K562 (cell line): ENCODE measurements around the gene DIAPH3.

ENCODE experiments used
- CTCF ChIP-seq, 3 experiments: IDR thresholded peaks in 2 of 3; conservative IDR thresholded peaks in 1 of 3; 2 replicates each; pipeline ENCODE4 v1.5.1; 2011 to 2012; ENCODE audit warnings: low read length in 3 of 3, mild to moderate bottlenecking in 3 of 3, control low read depth in 2 of 3, improper control_type of control experiment in 1 of 3, inconsistent platforms in 1 of 3, low read depth in 1 of 3, mixed read lengths in 1 of 3, moderate library complexity in 1 of 3; ENCODE audit not compliant: insufficient read depth in 2 of 3
- FOXP4 ChIP-seq: sonication (generic); formaldehyde crosslinking; IDR thresholded peaks from 2 replicates; pipeline ENCODE4 v1.8.0; 2022; ENCODE audit warnings: mild to moderate bottlenecking, missing genetic modification reagents, borderline replicate concordance
- MEIS2 ChIP-seq: fragments of 450-650 bp; IDR thresholded peaks from 2 replicates; pipeline ENCODE4 v1.6.1; 2014; ENCODE audit warnings: mild to moderate bottlenecking; ENCODE audit not compliant: partially characterized antibody
- NFIC ChIP-seq: fragments of 450-650 bp; IDR thresholded peaks from 2 replicates; pipeline ENCODE4 v1.6.1; 2017; ENCODE audit warnings: mild to moderate bottlenecking, inconsistent platforms
- NR1H2 ChIP-seq: sonication (generic); formaldehyde crosslinking; IDR thresholded peaks from 2 replicates; pipeline ENCODE4 v1.4.0; 2020; ENCODE audit warnings: mild to moderate bottlenecking, missing genetic modification reagents
- PHF20 ChIP-seq: fragments of 450-650 bp; IDR thresholded peaks from 2 replicates; pipeline ENCODE4 v1.6.1; 2018; ENCODE audit not compliant: partially characterized antibody
- POLR2G ChIP-seq: fragments of 200-400 bp; formaldehyde crosslinking; IDR thresholded peaks from 2 replicates; pipeline ENCODE4 v1.6.1; 2017; ENCODE audit warnings: low read depth, mild to moderate bottlenecking, antibody characterized with exemption, low read length, moderate library complexity
- PREB ChIP-seq: sonication (generic); formaldehyde crosslinking; IDR thresholded peaks from 2 replicates; pipeline ENCODE4 v1.8.1; 2023; ENCODE audit warnings: mild to moderate bottlenecking, missing genetic modification reagents

GRCh38 chr13:59771272-59771671, 392.5 kb downstream of the DIAPH3 start:
- TF ChIP-seq MEIS2 (no peak), NFIC (no peak), POLR2G (no peak), NR1H2 (CRISPR knock-in tag) (no peak), CTCF (IDR thresholded peaks at IDR 0.05 in 2 of 3, conservative IDR thresholded peaks at IDR 0.05 in 1 of 3; ENCODE audit: insufficient read depth in 2 of 3, low read depth in 1 of 3, low read length in 3 of 3) (peak; percentile 7 to 48 (median 24); a peak in 2 of 6 replicates), FOXP4 (CRISPR knock-in tag) (no peak), PREB (CRISPR knock-in tag) (no peak), PHF20 (no peak)
